Liver (tissue), 9 donors: Measurements from ENCODE around the gene CSPG4. TPM values are rescaled to one million over a fixed set of nuclear protein-coding genes. Genes with fewer than 3 reads are reported as not detected.

ENCODE experiments used
- DNase-seq: peaks from one replicate; pipeline ENCODE4 v3.0.0-alpha.2; 2017; ENCODE audit warnings: low spot score
- H3K27ac ChIP-seq, 2 donors: one replicate each; pipeline ENCODE4 v1.7.0; 2013; ENCODE audit warnings: inconsistent platforms in 2 of 2, low read length in 2 of 2, control low read depth in 1 of 2, low read depth in 1 of 2, mild to moderate bottlenecking in 1 of 2
- H3K27me3 ChIP-seq, 4 donors: one replicate each; pipeline versions ENCODE4 v1.6.1 to v1.7.0; 2013; ENCODE audit warnings: low read length in 3 of 4, inconsistent platforms in 1 of 4, mild to moderate bottlenecking in 1 of 4, moderate library complexity in 1 of 4; ENCODE audit not compliant: control insufficient read depth in 4 of 4, insufficient read depth in 4 of 4
- H3K36me3 ChIP-seq, 4 donors: one replicate each; pipeline versions ENCODE4 v1.6.1 to v1.7.0; 2013; ENCODE audit warnings: low read length in 3 of 4, mild to moderate bottlenecking in 3 of 4, low read depth in 1 of 4, moderate library complexity in 1 of 4; ENCODE audit not compliant: control insufficient read depth in 4 of 4, insufficient read depth in 3 of 4
- H3K4me1 ChIP-seq, 4 donors: one replicate each; pipeline versions ENCODE4 v1.6.1 to v1.7.0; 2013; ENCODE audit warnings: low read length in 3 of 4, mild to moderate bottlenecking in 3 of 4, moderate library complexity in 1 of 4; ENCODE audit not compliant: control insufficient read depth in 4 of 4, insufficient read depth in 4 of 4
- H3K4me3 ChIP-seq, 3 donors: one replicate each; pipeline versions ENCODE4 v1.6.1 to v1.7.0; 2013; ENCODE audit warnings: low read length in 3 of 3, control low read depth in 1 of 3, low read depth in 1 of 3, mild to moderate bottlenecking in 1 of 3
- H3K9ac ChIP-seq, 2 donors: one replicate each; pipeline ENCODE4 v1.7.0; 2013; ENCODE audit warnings: low read length in 2 of 2, mild to moderate bottlenecking in 2 of 2, moderate library complexity in 2 of 2, control low read depth in 1 of 2, low read depth in 1 of 2
- H3K9me3 ChIP-seq, 4 donors: one replicate each; pipeline versions ENCODE4 v1.6.1 to v1.7.0; 2013; ENCODE audit warnings: low read length in 3 of 4; ENCODE audit not compliant: control insufficient read depth in 4 of 4
- EGR1 ChIP-seq, 2 donors: IDR thresholded peaks; 2 replicates each; pipeline ENCODE4 v1.6.1; 2016 to 2018; ENCODE audit warnings: antibody characterized with exemption in 2 of 2, low read depth in 2 of 2
- FOXA1 ChIP-seq: IDR thresholded peaks from 2 replicates; pipeline ENCODE4 v1.6.1; 2016; ENCODE audit warnings: antibody characterized with exemption
- FOXA2 ChIP-seq: IDR thresholded peaks from 2 replicates; pipeline ENCODE4 v1.6.1; 2016; ENCODE audit warnings: antibody characterized with exemption
- HNF4A ChIP-seq, 2 donors: conservative IDR thresholded peaks; 2 replicates each; pipeline ENCODE4 v1.6.1; 2016; ENCODE audit warnings: antibody characterized with exemption in 2 of 2, mild to moderate bottlenecking in 2 of 2
- HNF4G ChIP-seq: IDR thresholded peaks from 2 replicates; pipeline ENCODE4 v1.6.1; 2016; ENCODE audit warnings: antibody characterized with exemption
- JUND ChIP-seq, 2 donors: IDR thresholded peaks; 2 replicates each; pipeline ENCODE4 v1.6.1; 2016; ENCODE audit warnings: antibody characterized with exemption in 2 of 2
- NR2F2 ChIP-seq: IDR thresholded peaks from 2 replicates; pipeline ENCODE4 v1.6.1; 2016; ENCODE audit warnings: antibody characterized with exemption
- RAD21 ChIP-seq, 2 donors: IDR thresholded peaks; 2 replicates each; pipeline ENCODE4 v1.6.1; 2016; ENCODE audit warnings: antibody characterized with exemption in 2 of 2, mild to moderate bottlenecking in 2 of 2
- REST ChIP-seq: IDR thresholded peaks from 2 replicates; pipeline ENCODE4 v1.6.1; 2016; ENCODE audit warnings: antibody characterized with exemption, mild to moderate bottlenecking
- RXRA ChIP-seq, 2 donors: IDR thresholded peaks; 2 replicates each; pipeline ENCODE4 v1.6.1; 2017 to 2018; ENCODE audit warnings: antibody characterized with exemption in 2 of 2, mild to moderate bottlenecking in 1 of 2
- ZBTB33 ChIP-seq: IDR thresholded peaks from 2 replicates; pipeline ENCODE4 v1.6.1; 2016; ENCODE audit warnings: antibody characterized with exemption
- WGBS: extraction: QIAGEN DNeasy Blood & Tissue Kit; methylation state at CpG from one replicate; pipeline ENCODE4 v1.1.7; 2013; 5-methylcytosine and 5-hydroxymethylcytosine counted together
- polyA plus RNA-seq, 2 donors: library from polyadenylated mRNA; stranded (reverse) in 1 of 2; unstranded in 1 of 2; fragments of 200-250 nt in 1 of 2; fragments of >200 nt in 1 of 2; fragmentation: Nextera tagmentation in 1 of 2; extraction: Ambion mirVana in 1 of 2; gene quantifications; one replicate each; pipeline versions ENCODE4 v1.2.1 to v1.2.3, GENCODE V29; 2013 to 2015
- total RNA-seq, 2 donors: library from RNA; depleted of rRNA; stranded (reverse); fragments of >200 nt; gene quantifications; one replicate each; pipeline ENCODE4 v1.2.3, GENCODE V29; 2014
- TF ChIP-seq, protein P1 (sequence below): IDR thresholded peaks from 2 replicates; pipeline ENCODE4 v1.6.1; 2016; ENCODE audit warnings: antibody characterized with exemption
- TF ChIP-seq, protein P2 (sequence below): fragments of 150-350 bp; IDR thresholded peaks from 2 replicates; pipeline ENCODE4 v1.5.1; 2017; ENCODE audit warnings: improper control_type of control experiment, low read depth, low read length; ENCODE audit not compliant: missing input control
- TF ChIP-seq, protein P3 (sequence below): IDR thresholded peaks from 2 replicates; pipeline ENCODE4 v1.6.1; 2016; ENCODE audit warnings: antibody characterized with exemption
- donor health status: healthy.
- donor health status: healthy.
- donor health status: healthy.
- donor health status: healthy.
- donor health status: healthy.

CSPG4 gene
- total and polyA plus RNA-seq, 4 donors, result 0.07 to 1.5 (median 0.76) TPM

- no peak overlapping the region for H3K9ac ChIP-seq
- DNase-seq, result no peak
- H3K36me3 ChIP-seq, result peaks cover 0 to 22% (median 10%) of the 10 kb centered on the region in 4 donors
- WGBS, result 83% methylated on average over 9 of the region's 9 CpGs
- no peak overlapping the region for H3K4me3 ChIP-seq
- no peak overlapping the region for H3K27ac ChIP-seq
- no peaks in the 10 kb centered on the region for H3K27me3 ChIP-seq
- TF ChIP-seq NR2F2 (no peak), FOXA2 (no peak), FOXA1 (no peak), REST (no peak), RXRA (IDR thresholded peaks at IDR 0.05) (no peak), RAD21 (IDR thresholded peaks at IDR 0.05) (no peak), HNF4A (conservative IDR thresholded peaks at IDR 0.05) (no peak), EGR1 (IDR thresholded peaks at IDR 0.05; ENCODE audit: low read depth in 2 of 2) (no peak), ZBTB33 (no peak), JUND (IDR thresholded peaks at IDR 0.05) (no peak), HNF4G (no peak)
- TF ChIP-seq, protein P1, sequence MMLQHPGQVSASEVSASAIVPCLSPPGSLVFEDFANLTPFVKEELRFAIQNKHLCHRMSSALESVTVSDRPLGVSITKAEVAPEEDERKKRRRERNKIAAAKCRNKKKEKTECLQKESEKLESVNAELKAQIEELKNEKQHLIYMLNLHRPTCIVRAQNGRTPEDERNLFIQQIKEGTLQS, result no peak
- TF ChIP-seq, protein P2, sequence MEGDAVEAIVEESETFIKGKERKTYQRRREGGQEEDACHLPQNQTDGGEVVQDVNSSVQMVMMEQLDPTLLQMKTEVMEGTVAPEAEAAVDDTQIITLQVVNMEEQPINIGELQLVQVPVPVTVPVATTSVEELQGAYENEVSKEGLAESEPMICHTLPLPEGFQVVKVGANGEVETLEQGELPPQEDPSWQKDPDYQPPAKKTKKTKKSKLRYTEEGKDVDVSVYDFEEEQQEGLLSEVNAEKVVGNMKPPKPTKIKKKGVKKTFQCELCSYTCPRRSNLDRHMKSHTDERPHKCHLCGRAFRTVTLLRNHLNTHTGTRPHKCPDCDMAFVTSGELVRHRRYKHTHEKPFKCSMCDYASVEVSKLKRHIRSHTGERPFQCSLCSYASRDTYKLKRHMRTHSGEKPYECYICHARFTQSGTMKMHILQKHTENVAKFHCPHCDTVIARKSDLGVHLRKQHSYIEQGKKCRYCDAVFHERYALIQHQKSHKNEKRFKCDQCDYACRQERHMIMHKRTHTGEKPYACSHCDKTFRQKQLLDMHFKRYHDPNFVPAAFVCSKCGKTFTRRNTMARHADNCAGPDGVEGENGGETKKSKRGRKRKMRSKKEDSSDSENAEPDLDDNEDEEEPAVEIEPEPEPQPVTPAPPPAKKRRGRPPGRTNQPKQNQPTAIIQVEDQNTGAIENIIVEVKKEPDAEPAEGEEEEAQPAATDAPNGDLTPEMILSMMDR, result no peak
- peaks cover 8 to 38% (median 23%) of the 10 kb centered on the region in 4 donors for H3K4me1 ChIP-seq
- no peaks in the 10 kb centered on the region for H3K9me3 ChIP-seq
These were observed 53.4 kb downstream of the CSPG4 start for GRCh38 chr15:75659141-75659771.

DNA sequence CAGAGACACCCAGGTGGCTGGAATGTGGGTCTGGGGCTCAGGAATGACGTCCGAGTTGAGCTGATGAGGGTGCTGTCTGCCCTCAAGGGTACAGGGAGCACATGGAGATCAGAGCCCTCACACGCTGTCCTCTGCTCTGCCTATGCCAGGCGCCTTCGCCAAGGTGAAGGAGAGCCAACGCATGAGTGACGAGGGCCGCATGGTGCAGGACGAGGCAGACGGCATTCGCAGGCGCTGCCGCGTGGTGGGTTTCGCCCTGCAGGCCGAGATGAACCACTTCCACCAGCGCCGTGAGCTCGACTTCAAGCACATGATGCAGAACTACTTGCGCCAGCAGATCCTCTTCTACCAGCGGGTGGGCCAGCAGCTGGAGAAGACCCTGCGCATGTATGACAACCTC lies 55.8 kb downstream of the CSPG4 start:
- no peaks in the 10 kb centered on the region for H3K27me3 ChIP-seq
- H3K4me3 ChIP-seq, result no peak overlapping the region
- H3K4me1 ChIP-seq, result peaks cover 2 to 42% (median 19%) of the 10 kb centered on the region in 4 donors
- 97% methylated on average over 22 of the region's 22 CpGs for WGBS
- DNase-seq, result no peak
- peaks cover 0 to 22% (median 10%) of the 10 kb centered on the region in 4 donors for H3K36me3 ChIP-seq
- no peak overlapping the region for H3K27ac ChIP-seq
- no peaks in the 10 kb centered on the region for H3K9me3 ChIP-seq
- TF ChIP-seq, protein P3, sequence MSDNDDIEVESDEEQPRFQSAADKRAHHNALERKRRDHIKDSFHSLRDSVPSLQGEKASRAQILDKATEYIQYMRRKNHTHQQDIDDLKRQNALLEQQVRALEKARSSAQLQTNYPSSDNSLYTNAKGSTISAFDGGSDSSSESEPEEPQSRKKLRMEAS, result no peak
- no peak for TF ChIP-seq HNF4A (conservative IDR thresholded peaks at IDR 0.05)
- H3K9ac ChIP-seq, result no peak overlapping the region
